K562 treated with DMSO at 1 percent for 24 hours (cell line): ENCODE measurements around the gene PTS. TPM values are rescaled to one million over a fixed set of nuclear protein-coding genes. Genes with fewer than 3 reads are reported as not detected.

ENCODE experiments used
- total RNA-seq: library from RNA; unstranded; fragments of 300-600 nt; gene quantifications from 2 replicates; pipeline ENCODE4 v1.2.3, GENCODE V29; 2022; ENCODE audit warnings: low read depth; ENCODE audit not compliant: insufficient read depth

Gene PTS
- 23.6 and 25.5 TPM in 2 replicates for total RNA-seq

GRCh38 chr11:112226062-112226830 lies at the start of gene PTS:
Gene PTS, plus strand, starts transcription at chr11:112226428. Its CDS starts 16 bp downstream, at chr11:112226444.

GRCh38 chr11:112260490-112260889 lies 34.3 kb downstream of the PTS start, which contains the start of gene PLET1:
Gene PLET1, minus strand, starts transcription at chr11:112260860. Its CDS starts 271 bp downstream, at chr11:112260589.

Other genes starting within 250 kb of the PTS start
- gene DLAT, start 201.0 kb upstream of the PTS start, total RNA-seq, result 33.2 and 37.5 TPM in 2 replicates
- 1.4 TPM in 1 of 2 replicates, not detected in the other for gene PIH1D2, start 152.4 kb upstream of the PTS start, total RNA-seq
- 11.8 and 12.5 TPM in 2 replicates for gene NKAPD1, start 152.1 kb upstream of the PTS start, total RNA-seq
- gene TIMM8B, start 139.7 kb upstream of the PTS start, total RNA-seq, result 64.3 and 70.5 TPM in 2 replicates
- 87.3 and 101 TPM in 2 replicates for gene SDHD, start 139.6 kb upstream of the PTS start, total RNA-seq
- gene IL18, start 62.3 kb upstream of the PTS start, total RNA-seq, result 15.9 and 19.6 TPM in 2 replicates
- gene TEX12, start 59.1 kb upstream of the PTS start, total RNA-seq, result not detected in 2 replicates
- gene BCO2, start 50.9 kb upstream of the PTS start, total RNA-seq, result 1.2 TPM in 1 of 2 replicates, not detected in the other
- not detected in 2 replicates for gene PLET1, start 34.4 kb downstream of the PTS start, total RNA-seq